ENCODE results near the gene ZHX3. TPM values are rescaled to one million over a fixed set of nuclear protein-coding genes. Genes with fewer than 3 reads are reported as not detected.
A peak's percentile ranks its signal among the peaks of the same experiment; 100 is the strongest.

The ZHX3 gene
- total RNA-seq, 1 experiment from 2014 or later: 9.6 TPM

DNA sequence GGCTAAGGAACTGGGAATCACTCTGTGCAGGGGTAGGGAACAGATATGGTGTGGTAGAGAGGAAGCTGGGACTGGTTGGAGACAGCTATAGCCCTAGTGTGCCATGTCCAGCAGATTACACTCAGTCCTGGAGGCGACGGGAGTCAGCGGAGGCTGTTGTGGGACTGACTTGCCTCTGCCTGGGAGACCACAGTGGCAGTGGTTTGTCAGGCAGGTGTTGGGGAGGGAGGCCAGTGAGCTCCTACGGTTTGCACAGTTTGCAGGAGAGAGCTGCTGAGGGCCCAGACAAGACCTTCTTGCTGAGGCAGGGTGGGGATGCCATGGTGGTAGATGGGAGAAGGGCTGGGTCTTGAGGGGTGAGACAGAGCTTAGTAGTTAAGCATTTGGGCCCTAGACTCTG, 175.3 kb downstream of the ZHX3 start (continued):
- TF ChIP-seq E2F5 (CRISPR knock-in tag; IDR thresholded peaks at IDR 0.05) (no peak), FOXP1 (CRISPR knock-in tag; IDR thresholded peaks at IDR 0.05; ENCODE audit: borderline replicate concordance) (no peak), ZNF416 (CRISPR knock-in tag; IDR thresholded peaks at IDR 0.05) (no peak), FOXJ3 (CRISPR knock-in tag; IDR thresholded peaks at IDR 0.05; ENCODE audit: borderline replicate concordance) (no peak), MAX (CRISPR knock-in tag; IDR thresholded peaks at IDR 0.05) (no peak)

DNA sequence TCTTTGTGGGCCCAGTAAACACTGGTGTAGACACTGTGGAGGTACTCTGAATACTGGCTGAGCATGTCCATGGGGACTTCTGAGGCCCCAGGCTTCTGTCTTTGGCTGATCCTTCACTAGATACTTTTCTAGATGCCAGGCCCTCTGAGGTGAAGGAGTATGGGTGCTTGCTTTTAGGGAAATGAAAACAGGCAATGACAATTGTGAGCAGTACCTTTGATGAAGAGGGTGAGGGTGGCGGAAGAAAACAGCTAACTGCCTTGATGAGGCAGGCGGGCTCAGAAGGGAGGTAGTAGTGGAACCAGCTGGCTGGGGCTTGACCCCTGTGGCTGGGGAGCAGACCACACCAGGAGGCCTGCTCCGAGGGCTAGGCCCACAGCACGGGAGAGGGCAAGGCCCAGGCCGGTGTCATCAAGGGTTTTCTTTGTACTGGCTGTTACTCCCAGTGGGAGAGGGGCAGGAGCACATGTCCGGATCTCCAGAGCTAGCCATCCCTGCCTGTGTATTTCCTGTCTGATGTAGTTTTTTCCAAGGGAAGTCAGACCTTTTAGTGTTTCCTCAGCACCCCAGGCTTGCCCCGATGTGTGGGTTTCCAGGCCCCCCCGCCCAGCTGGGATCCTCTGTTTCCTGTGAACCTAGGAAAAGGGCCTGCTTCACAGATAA, 176.2 kb downstream of the ZHX3 start:
- no peaks in the 10 kb centered on the region for H3K9me3 Mint-ChIP-seq
- no peak overlapping the region for H3K4me3 Mint-ChIP-seq
- no peak for DNase-seq (ENCODE audit: low spot score)
- H3K27ac Mint-ChIP-seq: peak overlapping the region; percentile 59
- CTCF ChIA-PET: interaction anchor here (0.9 to 1.5 kb wide), 4 partner anchors 31 to 199 kb away, joined by 3 to 9 read pairs (median 4); partner anchors contain the start of gene LPIN3
- peaks cover 64% of the 10 kb centered on the region for H3K4me1 Mint-ChIP-seq
- H3K27me3 Mint-ChIP-seq (ENCODE audit: low read depth): no peaks in the 10 kb centered on the region
- ATAC-seq: no peak
- TF ChIP-seq SP1 (CRISPR knock-in tag; conservative IDR thresholded peaks at IDR 0.05) (no peak), ZNF138 (CRISPR knock-in tag; conservative IDR thresholded peaks at IDR 0.05) (no peak), FOXP1 (CRISPR knock-in tag; IDR thresholded peaks at IDR 0.05; ENCODE audit: borderline replicate concordance) (no peak), CBFB (CRISPR knock-in tag; IDR thresholded peaks at IDR 0.05; ENCODE audit: low read depth) (no peak), OVOL2 (CRISPR knock-in tag; IDR thresholded peaks at IDR 0.05; ENCODE audit: borderline replicate concordance) (no peak), ZNF317 (CRISPR knock-in tag; IDR thresholded peaks at IDR 0.05; ENCODE audit: borderline replicate concordance, low read depth) (no peak), ARID4B (CRISPR knock-in tag; IDR thresholded peaks at IDR 0.05; ENCODE audit: borderline replicate concordance) (no peak), KAT7 (CRISPR knock-in tag; IDR thresholded peaks at IDR 0.05; ENCODE audit: borderline replicate concordance) (no peak), FOXK1 (CRISPR knock-in tag; IDR thresholded peaks at IDR 0.05) (no peak), NFE2L1 (CRISPR knock-in tag; IDR thresholded peaks at IDR 0.05) (no peak), ZNF416 (CRISPR knock-in tag; IDR thresholded peaks at IDR 0.05) (no peak), ELF4 (CRISPR knock-in tag; IDR thresholded peaks at IDR 0.05; ENCODE audit: low read depth) (no peak), EMX1 (CRISPR knock-in tag; IDR thresholded peaks at IDR 0.05) (no peak), IRF2 (CRISPR knock-in tag; IDR thresholded peaks at IDR 0.05; ENCODE audit: borderline replicate concordance, low read depth) (no peak), E2F5 (CRISPR knock-in tag; IDR thresholded peaks at IDR 0.05) (no peak), MXD4 (CRISPR knock-in tag; IDR thresholded peaks at IDR 0.05; ENCODE audit: borderline replicate concordance) (no peak)
- TF ChIP-seq, protein P1, sequence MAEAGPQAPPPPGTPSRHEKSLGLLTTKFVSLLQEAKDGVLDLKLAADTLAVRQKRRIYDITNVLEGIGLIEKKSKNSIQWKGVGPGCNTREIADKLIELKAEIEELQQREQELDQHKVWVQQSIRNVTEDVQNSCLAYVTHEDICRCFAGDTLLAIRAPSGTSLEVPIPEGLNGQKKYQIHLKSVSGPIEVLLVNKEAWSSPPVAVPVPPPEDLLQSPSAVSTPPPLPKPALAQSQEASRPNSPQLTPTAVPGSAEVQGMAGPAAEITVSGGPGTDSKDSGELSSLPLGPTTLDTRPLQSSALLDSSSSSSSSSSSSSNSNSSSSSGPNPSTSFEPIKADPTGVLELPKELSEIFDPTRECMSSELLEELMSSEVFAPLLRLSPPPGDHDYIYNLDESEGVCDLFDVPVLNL (CRISPR knock-in tag; IDR thresholded peaks at IDR 0.05; ENCODE audit: borderline replicate concordance, low read depth): no peak
- TF ChIP-seq, protein P2, sequence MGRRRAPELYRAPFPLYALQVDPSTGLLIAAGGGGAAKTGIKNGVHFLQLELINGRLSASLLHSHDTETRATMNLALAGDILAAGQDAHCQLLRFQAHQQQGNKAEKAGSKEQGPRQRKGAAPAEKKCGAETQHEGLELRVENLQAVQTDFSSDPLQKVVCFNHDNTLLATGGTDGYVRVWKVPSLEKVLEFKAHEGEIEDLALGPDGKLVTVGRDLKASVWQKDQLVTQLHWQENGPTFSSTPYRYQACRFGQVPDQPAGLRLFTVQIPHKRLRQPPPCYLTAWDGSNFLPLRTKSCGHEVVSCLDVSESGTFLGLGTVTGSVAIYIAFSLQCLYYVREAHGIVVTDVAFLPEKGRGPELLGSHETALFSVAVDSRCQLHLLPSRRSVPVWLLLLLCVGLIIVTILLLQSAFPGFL (CRISPR knock-in tag; IDR thresholded peaks at IDR 0.05; ENCODE audit: borderline replicate concordance): no peak
- POLR2A ChIA-PET: interaction anchor here (1.2 kb wide), 1 partner anchor 11 kb away, joined by 3 read pairs; no protein-coding TSS in a partner anchor
- peaks cover 11% of the 10 kb centered on the region; the same call in 1 of the 2 replicates for H3K36me3 Mint-ChIP-seq

All from WTC11 (cell line).